ENCODE results near the gene PODXL. TPM values are rescaled to one million over a fixed set of nuclear protein-coding genes. Genes with fewer than 3 reads are reported as not detected.

PODXL gene
- total and polyA plus RNA-seq, 2 of the 8 experiments (the other 6 are each of a cell fraction or from before 2014, with no cell fraction given), result 638 to 925 TPM

DNA sequence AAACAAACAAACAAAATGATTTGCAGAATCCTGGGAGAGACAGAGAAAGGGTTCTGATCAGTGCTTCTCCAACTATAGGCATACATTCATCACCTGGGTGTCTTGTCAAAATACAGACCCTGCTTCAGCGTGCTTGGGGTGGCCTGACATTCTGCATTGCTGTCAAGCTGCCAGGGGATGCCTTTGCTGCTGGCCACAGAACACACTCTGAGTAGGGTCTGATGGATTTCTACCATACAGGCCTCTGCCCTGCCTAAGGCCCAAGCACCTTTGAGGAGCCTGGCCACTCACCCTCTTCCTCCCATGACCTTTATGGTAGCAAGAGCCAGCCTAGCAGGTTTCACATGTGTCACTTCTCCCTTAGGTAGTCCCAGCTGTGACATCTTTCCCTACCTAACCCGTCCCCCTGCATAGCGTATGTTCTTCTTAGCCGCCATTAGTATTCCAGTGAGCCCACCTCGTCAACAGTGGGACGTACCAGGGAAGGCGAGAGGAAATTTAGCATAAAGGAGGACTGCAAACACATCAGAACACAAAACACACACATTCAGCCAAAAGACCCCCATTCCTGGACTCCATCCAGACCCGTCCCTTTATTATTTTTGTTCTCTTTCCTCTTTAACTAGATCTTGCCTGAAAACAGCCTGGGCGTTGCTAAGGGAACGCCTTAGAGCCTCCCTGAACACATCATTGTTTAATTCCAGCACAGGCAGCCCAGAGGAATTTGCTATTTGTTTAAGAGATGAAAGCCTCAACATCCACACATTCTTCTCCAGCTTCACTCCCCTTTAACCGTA is 43.9 kb upstream of the PODXL start (continued):
- TF ChIP-seq, protein P1, sequence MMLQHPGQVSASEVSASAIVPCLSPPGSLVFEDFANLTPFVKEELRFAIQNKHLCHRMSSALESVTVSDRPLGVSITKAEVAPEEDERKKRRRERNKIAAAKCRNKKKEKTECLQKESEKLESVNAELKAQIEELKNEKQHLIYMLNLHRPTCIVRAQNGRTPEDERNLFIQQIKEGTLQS (IDR thresholded peaks at IDR 0.05; ENCODE audit: insufficient read depth, low read depth, low read length), result no peak
- TF ChIP-seq POLR2AphosphoS5 (IDR thresholded peaks at IDR 0.05; ENCODE audit: low read depth, low read length) (no peak), GABPA (IDR thresholded peaks at IDR 0.05; ENCODE audit: borderline replicate concordance, insufficient read depth, low read length) (no peak)

All from H1 (cell line).